HG02571 (cell line): Measurements from ENCODE around the gene MASP1.

Experiments used
- ATAC-seq: cut with Tn5 transposase; IDR thresholded peaks from one replicate; pipeline ENCODE4 v1.9.1; 2021; ENCODE audit warnings: mild to moderate bottlenecking, moderate library complexity; ENCODE audit not compliant: unreplicated experiment

The MASP1 gene

DNA sequence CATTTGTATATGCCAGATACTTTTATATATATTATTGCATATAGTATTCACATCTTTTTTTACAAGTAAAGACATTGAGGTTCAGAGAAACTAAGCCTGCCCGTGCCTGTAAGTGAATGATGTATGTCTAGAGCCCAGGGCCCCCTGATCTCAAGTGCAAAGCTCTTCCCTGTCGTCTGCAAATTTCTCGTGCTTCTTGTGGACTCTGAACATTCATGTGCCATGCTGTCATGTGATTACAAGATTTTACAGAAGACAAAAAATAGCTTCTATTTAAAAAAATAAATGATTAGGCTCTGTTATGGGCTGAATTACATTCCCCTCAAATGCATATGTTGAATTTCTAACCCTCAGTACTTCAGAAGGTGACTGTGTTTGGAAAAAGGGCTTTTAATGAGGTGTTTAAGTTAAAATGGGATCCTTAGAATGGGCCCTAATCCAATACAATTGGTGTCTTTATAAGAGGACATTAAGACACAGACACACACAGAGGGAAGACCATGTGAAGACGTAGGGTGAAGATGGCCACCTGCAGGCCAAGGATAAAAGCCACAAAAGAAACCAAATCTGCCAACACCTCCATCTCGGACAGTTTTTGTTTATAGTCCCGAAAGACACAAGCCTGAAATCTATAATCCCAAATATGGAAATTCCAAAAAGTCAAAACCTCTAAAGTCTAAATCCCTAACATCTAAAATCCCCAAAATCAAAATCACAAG is 3.9 kb upstream of the MASP1 start:
- ATAC-seq, result no peak

DNA sequence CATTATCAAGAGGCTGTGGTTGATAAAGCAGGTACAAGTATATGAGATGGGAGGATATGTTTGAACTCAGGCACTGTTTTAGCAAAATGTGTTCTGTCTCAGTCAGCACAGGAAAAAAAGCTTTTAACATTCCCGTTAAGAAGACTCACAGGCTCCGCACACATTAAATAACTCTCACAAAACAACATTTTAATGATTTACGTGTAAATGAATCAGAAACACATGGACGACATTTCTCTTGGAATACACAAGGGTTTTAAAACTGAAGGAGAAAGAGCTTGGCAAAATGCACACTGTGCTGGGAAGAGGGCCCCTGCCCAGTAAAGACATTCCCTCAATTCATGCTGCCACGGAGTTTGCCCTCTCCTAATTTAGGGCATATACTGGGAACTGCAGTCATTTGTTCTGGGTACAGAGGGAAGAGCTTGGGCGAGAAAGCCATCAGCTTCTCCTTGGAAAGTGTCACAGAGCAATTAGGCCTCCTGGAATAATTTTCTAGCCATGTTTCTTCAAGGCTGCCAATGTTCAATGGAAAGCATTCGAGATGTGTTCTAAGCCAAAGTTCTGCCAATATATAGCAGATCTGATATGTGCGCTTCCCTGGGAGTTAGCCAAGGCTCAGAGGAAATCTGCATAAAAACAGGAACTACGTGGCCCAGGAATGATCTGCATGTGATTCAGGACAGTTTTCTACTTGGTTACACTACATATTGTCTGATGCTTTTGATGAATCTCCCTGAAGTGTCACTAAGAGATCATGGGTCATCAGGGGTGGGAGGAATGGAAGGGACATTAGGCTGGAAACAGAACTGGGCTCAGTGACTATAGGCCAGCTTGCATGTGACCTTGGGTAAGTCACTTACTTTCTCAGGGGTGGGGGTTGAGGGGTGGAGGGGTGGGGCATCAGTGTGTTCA is 2.2 kb upstream of the MASP1 start:
- no peak for ATAC-seq

DNA sequence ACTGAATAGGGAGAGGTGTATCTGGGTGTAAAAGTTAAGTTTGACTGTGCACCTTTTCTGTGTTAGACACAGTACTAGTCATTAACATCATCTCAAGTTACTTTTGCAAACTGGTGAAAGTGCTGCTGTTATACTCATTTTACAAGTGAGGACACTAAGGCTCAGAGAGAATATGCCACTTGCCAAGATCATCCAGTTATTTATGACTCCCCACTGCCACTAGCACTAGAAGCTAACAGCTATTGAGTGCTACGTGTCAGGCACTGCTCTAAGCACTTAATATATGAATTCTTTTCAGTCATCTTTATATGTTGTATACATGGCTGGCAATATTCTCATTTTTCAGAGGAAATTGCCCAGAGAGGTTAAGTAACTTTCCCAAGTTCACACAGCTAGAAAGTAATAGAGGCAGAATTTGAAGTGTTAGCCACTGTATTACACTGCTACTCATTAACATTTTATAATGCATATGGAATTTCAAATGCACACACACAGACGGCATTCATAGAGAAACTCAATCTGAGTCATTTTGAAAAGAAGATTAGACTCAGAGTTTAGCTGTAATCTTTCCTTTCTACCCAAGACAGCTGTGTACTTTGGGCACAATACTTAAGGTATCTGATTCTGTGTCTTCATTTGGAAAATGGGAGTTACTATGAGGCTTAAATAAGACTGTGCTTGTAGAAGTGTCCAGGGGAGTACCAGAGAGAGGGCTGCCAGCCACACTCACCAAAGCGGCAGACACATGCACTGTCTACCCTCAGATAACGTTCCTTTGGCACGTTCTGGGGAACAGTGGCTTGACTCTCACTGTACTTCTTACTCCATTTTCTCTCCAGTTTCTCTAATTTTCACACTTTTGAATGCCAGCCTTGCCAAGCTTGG is 1.3 kb upstream of the MASP1 start:
- no peak for ATAC-seq

DNA sequence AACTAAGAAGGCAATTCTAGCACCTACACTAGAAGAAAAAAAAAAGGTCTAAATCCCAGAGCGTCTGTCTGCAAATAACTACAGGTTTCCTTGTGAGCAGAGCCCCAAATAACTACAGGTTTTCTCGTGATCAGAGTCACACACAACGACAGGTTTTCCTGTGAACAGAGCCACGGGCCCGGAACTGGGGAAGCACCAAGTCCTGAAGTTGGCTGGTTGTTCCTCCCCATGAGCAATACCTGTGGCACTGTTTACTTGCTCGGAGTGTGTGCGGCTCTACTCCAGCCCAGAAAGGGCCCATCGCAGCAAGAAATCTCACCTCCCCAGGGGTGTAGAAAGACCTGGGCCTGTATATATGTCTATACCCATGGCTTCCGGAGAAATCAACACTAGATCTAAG is 644 bp upstream of the MASP1 start:
- no peak for ATAC-seq

DNA sequence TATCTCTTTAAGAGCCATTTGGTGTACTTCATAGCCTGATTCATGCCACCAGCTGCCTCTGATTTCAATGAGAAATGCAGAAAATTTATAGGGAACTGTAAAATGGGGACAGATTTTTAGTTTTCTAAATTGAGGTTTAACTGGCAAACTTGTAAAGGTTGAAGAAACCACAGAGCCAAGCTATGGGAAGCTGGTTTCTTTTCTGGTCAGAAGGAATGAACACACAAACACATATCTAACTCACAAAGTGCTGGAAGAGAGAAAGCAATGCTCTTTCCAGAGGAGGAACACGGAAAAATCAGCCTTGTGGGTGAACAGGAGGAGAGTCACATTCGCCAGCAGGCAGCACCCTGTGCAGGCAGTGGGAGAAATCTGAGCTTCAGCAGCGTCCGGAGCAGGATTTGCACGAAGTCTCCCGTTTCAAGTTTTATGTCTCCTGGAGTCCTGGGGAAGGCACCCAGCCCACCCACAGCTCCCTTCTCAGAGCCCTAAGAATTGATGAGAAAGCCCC is 481 bp downstream of the MASP1 start:
- no peak for ATAC-seq

DNA sequence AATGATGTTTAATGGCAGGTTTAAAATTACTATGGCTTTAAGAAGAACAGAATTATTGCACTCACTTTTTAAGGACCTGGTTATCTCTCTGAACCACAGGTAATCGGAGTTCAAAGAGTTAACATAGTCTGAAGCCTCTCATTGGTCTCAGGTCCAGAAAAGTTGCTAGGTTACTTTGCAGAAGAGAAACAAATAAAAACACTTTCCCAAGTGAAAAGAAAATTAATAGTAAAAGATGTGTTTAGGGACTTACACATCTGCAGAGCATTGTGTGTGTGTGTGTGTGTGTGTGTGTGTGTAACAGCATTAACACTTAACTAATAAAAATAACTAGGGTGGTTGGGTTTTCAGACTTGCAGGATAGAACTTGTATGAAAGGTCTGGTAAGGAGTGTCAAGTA is 1.0 kb downstream of the MASP1 start:
- no peak for ATAC-seq

DNA sequence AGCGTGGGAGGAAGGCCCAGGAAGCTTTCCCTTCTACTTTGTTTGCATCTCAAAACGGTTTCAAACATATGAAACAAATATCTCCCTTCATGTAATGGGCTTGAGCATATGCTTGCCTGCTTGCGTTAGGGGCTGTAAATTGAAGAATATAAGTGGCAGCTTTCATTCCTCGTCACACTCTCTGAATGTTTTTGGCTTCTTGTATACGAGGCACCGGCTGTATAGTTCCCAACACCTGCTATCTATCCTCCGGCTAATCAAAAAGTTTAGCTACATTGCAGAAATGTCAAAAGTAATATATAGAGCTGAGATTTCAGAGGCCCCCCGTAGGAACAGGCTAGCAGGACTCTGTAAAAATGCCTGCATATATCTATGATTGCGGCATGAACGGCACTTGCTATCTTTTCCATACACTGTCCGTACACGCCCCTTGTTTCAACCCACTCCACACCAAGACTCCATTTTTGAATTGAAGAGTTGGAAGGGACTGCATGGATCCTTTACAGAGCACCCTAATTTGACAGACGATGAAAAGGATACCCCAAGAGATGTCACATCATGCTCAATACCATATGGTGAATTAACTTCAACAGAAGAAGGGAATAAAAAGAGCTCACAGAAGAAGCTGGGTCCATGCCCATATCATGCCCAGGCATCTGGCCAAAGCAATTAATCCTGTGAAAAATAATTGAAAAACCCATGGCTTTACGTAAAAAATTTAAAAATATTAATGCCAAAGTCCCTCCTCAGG is 2.5 kb downstream of the MASP1 start:
- no peak for ATAC-seq

DNA sequence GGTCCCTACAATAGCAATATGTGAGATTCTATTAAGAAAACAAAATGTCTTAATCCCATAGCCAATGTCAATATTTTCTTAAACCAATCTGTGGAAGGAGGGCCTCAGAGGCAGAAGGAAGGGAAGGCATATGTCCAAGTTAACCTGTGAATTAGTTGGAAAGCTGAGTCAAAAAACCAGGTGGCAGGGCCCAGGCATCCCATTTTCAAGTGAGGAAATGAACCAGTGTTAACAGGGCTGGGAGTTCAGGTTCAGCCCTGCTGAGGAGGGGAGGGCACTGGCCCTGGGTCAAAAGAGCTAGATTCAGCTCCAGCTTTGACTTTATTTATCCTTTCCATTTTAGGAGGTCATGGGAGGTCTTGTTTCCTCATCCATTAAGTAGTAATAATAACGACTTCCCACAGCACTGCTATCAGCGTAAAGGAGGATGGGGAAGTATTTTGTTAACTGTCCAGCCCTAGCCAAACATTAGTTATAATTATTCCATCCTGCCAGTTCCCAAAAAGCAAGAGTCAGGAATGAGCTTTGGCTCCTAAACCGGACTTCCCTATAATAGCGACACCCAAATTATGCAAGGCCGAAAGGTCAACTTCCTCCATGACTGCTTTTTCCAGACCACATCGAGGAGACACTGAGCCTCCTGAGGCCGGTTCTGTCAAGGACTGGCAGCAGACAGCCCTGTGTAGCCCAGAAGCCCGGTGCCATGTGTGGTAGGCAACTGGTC is 3.2 kb downstream of the MASP1 start:
- ATAC-seq, result no peak

DNA sequence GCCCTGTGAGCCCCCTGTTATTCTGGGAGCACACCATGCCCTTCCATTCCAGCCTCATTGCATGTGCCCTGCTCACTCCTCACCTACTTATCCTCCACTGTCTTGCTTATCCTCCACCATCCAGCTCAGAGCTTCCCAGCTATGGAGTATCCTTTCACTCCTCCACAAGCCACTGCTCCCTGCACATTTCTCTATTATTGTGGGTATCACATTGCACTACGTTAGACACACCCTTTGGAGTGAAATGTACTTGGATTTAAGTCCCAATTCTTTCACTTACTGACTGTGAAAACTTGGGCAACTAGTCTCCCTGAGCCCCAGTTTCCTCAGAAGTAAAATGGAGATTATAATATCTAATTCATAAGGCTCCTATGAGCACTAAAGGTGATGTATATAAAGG is 4.3 kb downstream of the MASP1 start:
- ATAC-seq, result no peak

DNA sequence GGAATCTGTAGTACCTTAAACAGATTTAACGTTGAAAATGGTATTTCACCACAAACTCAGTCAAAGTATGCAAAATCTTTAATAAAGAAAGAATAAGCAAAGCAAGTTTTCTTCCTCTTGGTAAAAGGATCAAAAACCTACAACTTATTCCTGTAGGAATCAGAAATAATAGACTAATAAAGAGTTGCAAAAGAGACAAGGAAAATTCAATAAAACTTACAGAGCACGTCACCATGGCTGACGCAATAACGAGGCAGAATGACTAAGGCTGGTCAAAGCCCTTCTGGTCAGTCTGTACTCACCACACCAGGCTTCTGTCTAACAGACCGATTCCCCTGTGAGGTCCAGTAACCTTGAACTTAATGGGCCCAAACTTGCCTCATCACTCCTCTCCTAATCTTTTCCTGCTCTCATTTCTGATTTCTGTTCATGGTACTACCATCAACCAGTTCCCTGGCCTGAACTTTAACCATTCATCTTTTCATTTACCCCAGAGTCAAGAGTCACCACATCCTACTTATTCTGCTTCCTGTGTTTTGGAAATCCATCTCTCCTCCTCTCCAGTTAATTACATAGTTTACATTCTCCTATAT is 5.0 kb downstream of the MASP1 start:
- ATAC-seq, result no peak

DNA sequence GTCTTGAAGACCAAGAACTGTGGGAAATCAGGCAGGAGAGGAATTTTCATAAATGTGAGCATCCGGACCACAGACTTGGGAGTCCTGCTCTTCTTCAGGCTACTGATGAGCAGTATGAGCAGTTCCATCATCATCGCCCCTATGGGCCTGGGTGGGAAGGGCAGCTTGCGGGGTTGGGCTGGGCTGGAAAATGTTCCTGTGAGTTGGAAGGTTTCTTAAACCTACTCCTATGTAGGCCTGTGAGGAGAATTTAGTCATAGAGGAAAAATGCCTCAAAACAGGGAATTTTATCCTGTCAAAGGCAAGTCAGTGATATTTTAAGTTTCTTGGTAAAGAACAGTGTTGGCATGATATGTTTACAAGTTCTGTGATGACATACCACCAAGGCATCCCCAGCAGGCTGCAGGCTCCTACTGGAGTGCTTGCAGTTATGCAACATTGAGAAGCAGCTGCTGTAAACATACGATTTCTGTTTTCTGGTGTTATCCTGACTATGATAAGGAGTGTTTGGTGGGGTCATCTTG is 10.3 kb downstream of the MASP1 start:
- no peak for ATAC-seq

DNA sequence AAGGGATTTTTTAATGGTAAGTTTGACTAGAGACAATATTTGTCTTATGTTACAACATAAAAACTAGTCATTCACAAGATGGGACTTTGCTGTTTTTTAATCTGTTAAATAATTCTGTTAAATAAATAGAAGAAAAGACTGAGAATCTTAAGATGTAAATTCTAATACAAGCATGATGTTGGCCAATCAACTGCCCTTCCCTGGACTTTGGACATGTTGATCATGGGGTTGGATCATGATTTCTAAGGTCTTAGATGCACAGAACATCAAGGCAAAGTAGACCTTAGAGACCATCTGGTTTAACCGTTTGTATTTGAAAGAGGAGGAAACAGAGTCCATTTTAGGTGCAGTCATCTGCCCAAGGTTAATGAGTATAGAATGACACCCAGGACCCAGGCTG is 10.9 kb downstream of the MASP1 start:
- no peak for ATAC-seq

DNA sequence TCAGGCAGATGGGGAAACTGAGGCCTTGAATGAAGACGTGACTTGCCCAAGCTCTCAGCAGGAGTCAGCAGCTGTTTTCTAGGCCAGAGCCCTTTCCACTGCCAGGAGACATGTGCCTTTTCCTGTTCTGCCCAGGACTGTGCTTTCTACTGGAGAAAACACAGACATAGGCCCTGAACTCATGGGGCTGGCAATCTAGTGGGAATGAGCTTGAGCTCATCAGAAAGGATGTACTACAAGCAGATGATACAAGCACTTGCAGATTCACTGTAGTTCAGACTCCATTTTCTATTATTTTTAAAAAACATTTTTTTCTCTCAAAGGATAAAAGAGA is 14.4 kb downstream of the MASP1 start:
- ATAC-seq, result no peak

DNA sequence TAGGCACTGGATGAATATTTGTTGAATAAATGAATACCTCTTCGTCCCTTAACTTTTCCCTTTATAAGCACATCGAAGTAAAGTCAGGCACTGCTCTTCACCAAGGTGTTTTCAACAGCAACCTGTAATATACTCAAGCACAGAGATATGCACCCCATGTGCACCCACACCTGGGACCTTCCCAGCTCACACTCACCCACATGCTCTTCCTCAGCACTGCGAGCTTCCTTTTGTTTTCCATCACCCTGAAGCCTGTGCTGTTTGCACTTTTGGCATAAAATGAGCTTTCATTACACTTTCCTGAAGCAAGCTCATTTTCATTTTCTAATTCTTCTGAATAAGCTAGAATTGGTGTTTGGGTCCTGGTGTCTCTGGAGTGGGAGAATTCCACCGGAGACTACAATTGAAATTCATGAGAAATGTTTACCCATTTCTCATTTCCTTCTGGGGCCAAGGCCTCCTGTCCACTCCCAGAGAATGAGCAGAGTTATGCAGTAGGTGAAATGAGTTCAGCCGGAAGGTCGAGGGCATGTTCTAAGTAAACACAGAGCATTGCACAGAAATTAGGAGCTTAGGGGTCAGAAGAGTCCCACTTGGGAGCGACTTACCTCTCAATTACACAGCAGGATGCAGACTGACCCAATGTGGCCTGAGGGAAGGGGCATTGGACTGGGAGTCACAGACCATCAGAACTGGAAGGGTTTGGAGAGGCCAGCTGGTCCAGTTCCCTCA is 15.0 kb downstream of the MASP1 start:
- no peak for ATAC-seq

DNA sequence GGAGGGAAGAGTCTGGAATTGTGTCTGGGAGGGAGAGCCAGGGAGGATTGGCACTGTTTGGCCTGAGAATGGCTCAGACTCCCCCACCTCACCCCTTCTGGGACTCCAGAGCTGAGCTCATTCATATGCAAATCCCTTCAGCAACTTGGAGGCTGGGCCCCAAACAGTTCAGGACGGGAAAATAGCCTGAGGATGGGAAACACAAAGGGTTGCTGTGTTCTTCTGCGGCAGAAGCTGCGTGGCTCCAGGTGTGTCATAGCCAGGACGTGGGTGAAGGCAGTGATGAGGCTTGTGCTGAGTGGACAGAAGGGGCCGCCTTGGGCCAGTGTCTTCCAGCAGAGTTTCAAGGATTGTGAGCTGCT is 16.6 kb downstream of the MASP1 start:
- no peak for ATAC-seq

DNA sequence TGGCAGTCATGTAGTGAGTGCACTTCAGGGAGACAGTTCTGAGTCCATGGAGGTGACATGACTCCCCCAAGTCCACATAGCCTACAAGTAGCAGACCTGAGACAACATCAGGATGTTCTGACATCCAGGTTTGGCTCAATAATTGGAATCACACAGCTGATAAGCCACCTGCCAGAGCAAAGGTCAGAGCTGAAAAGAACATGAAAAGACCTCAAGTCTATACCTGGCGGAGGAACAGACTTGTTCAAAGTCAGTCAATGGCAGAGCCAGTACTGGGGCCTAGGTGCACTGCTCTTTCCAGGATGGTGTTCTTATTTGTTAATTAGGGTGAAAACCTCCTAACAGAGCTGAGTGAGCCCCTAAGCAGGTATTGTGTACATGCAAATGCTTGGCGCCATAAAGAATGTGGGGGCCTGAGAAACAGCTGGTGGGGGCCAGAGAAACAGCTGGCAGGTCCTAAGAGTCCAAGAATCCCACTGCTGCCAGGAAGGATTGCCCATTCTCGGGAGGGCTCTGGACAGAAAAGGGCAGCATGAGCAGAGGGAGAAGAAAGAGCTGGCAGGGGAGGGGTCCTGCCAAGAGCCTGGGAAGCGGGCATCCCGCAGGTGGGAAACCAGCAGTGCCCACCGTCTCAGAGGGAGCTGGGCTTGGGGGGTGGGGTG is 17.1 kb downstream of the MASP1 start:
- ATAC-seq, result no peak

DNA sequence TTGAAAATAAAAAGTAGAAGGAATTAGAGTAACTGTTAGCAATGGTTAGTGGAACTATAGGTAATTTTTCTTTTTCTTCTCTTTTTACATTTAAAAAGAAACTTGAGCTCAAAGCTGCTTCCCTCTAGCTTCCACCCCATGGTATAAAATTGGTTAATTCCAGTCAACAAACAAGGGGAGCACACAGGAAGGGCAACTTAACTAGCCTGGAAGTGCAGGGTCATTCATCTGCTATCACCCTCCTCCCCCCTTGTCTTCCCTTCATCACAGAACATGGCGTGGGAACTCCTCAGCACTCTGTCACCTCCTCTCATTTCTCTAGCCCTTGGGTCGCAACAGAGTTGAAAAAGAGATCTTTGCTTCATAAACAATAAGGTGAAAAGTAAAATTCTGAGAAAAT is 20.0 kb downstream of the MASP1 start:
- no peak for ATAC-seq

DNA sequence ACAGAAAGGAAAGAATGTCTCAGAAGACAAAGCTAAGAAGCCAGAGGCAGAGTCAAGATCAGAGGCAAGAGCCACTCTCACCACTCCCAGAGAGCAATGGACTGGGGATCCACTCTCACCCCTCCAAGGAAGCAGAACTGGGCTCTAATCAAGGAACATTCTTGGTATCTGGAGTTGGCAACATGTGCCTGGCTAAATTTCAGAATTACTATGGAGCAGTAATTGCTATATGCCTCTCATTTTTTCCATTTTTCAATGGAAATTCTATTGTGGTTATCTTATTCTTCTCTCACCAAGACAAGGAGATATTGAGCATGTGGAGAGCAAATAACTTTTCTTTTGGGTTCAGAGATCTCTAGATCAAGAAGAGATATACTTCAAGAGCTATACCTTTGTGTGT is 22.1 kb downstream of the MASP1 start:
- ATAC-seq, result no peak
